PC-3 (cell line): ENCODE results near the gene VEGFB. TPM values are rescaled to one million over a fixed set of nuclear protein-coding genes. Genes with fewer than 3 reads are reported as not detected.

Experiments used
- ATAC-seq: fragments of 200-7000 bp; cut with Tn5 transposase; 2 replicates; pipeline ENCODE4 v1.9.1; 2020; ENCODE audit warnings: mild to moderate bottlenecking, moderate library complexity
- BruUV-seq: library from RNA; stranded (reverse); fragments of 400-500 nt; replicated peaks from 2 replicates; lab custom pipeline; 2021; lab: Mats Ljungman, UMichigan
- CTCF ChIA-PET: fragments of 300-600 bp; sonication (Branson Sonifier 250); formaldehyde crosslinking; loops from one replicate; lab custom pipeline; 2022; ENCODE audit warnings: antibody characterized with exemption; lab: Charles Lee
- POLR2A ChIA-PET: fragments of 300-600 bp; sonication (Branson Sonifier 250); formaldehyde crosslinking; loops from one replicate; lab custom pipeline; 2022; ENCODE audit warnings: antibody characterized with exemption; ENCODE audit not compliant: unreplicated experiment; lab: Charles Lee
- DNase-seq: peaks from one replicate; pipeline ENCODE4 v3.0.0-alpha.2; 2015
- H2AFZ ChIP-seq: fragments of 300-600 bp; sonication (generic); 2 replicates; pipeline ENCODE4 v1.6.0; 2016; ENCODE audit warnings: antibody characterized with exemption, low read length
- H3F3A ChIP-seq: fragments of 300-600 bp; sonication (generic); one replicate; pipeline ENCODE4 v1.6.0; 2017; ENCODE audit warnings: antibody characterized with exemption, low read length, control low read depth, mild to moderate bottlenecking; ENCODE audit not compliant: unreplicated experiment
- H3K27ac ChIP-seq: fragments of 300-600 bp; sonication (generic); 2 replicates; pipeline ENCODE4 v1.5.1; 2016; ENCODE audit warnings: mild to moderate bottlenecking, low read length
- H3K27me3 ChIP-seq: fragments of 300-600 bp; sonication (generic); 2 replicates; pipeline ENCODE4 v1.6.1; 2016; ENCODE audit warnings: low read length, mixed read lengths
- H3K36me3 ChIP-seq: fragments of 300-600 bp; sonication (generic); 2 replicates; pipeline ENCODE4 v1.6.1; 2016; ENCODE audit warnings: low read depth, mixed run types, low read length, mixed read lengths
- H3K4me1 ChIP-seq: fragments of 300-600 bp; sonication (generic); 2 replicates; pipeline ENCODE4 v1.5.1; 2016; ENCODE audit warnings: low read length; ENCODE audit not compliant: insufficient read depth
- H3K4me2 ChIP-seq: fragments of 300-600 bp; sonication (generic); 2 replicates; pipeline ENCODE4 v1.6.0; 2016; ENCODE audit warnings: low read length
- H3K4me3 ChIP-seq: fragments of 300-600 bp; sonication (generic); 2 replicates; pipeline ENCODE4 v1.5.1; 2016; ENCODE audit warnings: mild to moderate bottlenecking, low read length, mixed read lengths
- H3K79me2 ChIP-seq: fragments of 300-600 bp; sonication (generic); 2 replicates; pipeline ENCODE4 v1.6.1; 2017; ENCODE audit warnings: low read length, mixed read lengths
- H3K9ac ChIP-seq: fragments of 300-600 bp; sonication (generic); 2 replicates; pipeline ENCODE4 v1.6.0; 2016; ENCODE audit warnings: mild to moderate bottlenecking, low read length
- H3K9me2 ChIP-seq: fragments of 300-600 bp; sonication (generic); replicated peaks from 2 replicates; pipeline ENCODE4 v1.6.1; 2016; ENCODE audit warnings: mixed run types, low read length, mixed read lengths
- H3K9me3 ChIP-seq: fragments of 300-600 bp; sonication (generic); 2 replicates; pipeline ENCODE4 v1.6.1; 2016; ENCODE audit warnings: low read length, mixed read lengths
- H4K20me1 ChIP-seq: fragments of 300-600 bp; sonication (generic); 2 replicates; pipeline ENCODE4 v1.6.1; 2016; ENCODE audit warnings: low read length, mixed read lengths
- CTCF ChIP-seq: fragments of 300-600 bp; sonication (generic); conservative IDR thresholded peaks from 2 replicates; pipeline ENCODE4 v1.5.1; 2017; ENCODE audit warnings: antibody characterized with exemption, low read depth, mild to moderate bottlenecking, low read length
- EZH2 ChIP-seq: fragments of 300-600 bp; sonication (generic); IDR thresholded peaks from one replicate; pipeline ENCODE4 v1.6.1; 2017; ENCODE audit warnings: antibody characterized with exemption, mild to moderate bottlenecking, low read length; ENCODE audit not compliant: unreplicated experiment
- EZH2phosphoT487 ChIP-seq: fragments of 300-600 bp; sonication (generic); IDR thresholded peaks from 2 replicates; pipeline ENCODE4 v1.6.1; 2018; ENCODE audit warnings: mild to moderate bottlenecking, antibody characterized with exemption, low read length, borderline replicate concordance
- intact Hi-C: fragments of 100-400 bp; cut with micrococcal nuclease; formaldehyde crosslinking; loops from 2 replicates; pipeline ENCODE4 v1.9.0; 2023
- total RNA-seq: library from RNA; depleted of rRNA; stranded (reverse); fragments of >200 nt; gene quantifications from 2 replicates; pipeline ENCODE4 v1.2.3, GENCODE V29; 2014

Gene VEGFB
- total RNA-seq, 1 experiment from 2014 or later: 39.4 TPM

- ATAC-seq: no peak
- ChIA-PET CTCF (no interaction called here), POLR2A (interaction anchor here (0.6 kb wide), 1 partner anchor 9 kb away, joined by 12 read pairs; no protein-coding TSS in a partner anchor)
- Histone ChIP-seq H3K4me3 (no peak overlapping the region), H4K20me1 (0 out of 2 replicates have a peak, but pooled peaks cover 3% of the 10 kb centered on the region), H3K27ac (no peak overlapping the region), H3K4me1 (peaks cover 19% of the 10 kb centered on the region), H3K27me3 (no peaks in the 10 kb centered on the region), H3K9me2 (no peaks in the 10 kb centered on the region), H3K4me2 (no peak overlapping the region), H3K9me3 (no peaks in the 10 kb centered on the region), H3F3A (no peaks in the 10 kb centered on the region), H3K36me3 (peaks cover 40% of the 10 kb centered on the region), H3K79me2 (no peaks in the 10 kb centered on the region), H2AFZ (no peak overlapping the region), H3K9ac (no peak overlapping the region)
- no peak for DNase-seq
- BruUV-seq: no TSS peak
- intact Hi-C loops: no loop called here
- TF ChIP-seq EZH2 (no peak), EZH2phosphoT487 (no peak), CTCF (no peak)
Measured at GRCh38 chr11:64263947-64264317, 29.5 kb downstream of the VEGFB start.

GRCh38 chr11:64264371-64264852 is 30.0 kb downstream of the VEGFB start:
- ATAC-seq (no peak), DNase-seq (no peak)
- ChIA-PET CTCF (no interaction called here), POLR2A (interaction anchor here (0.6 kb wide), 2 partner anchors 10 to 18 kb away, joined by 3 to 12 read pairs; no protein-coding TSS in a partner anchor)
- Histone ChIP-seq H3K79me2 (no peaks in the 10 kb centered on the region), H3K4me1 (peaks cover 22% of the 10 kb centered on the region), H3K9ac (no peak overlapping the region), H3K27me3 (no peaks in the 10 kb centered on the region), H4K20me1 (0 out of 2 replicates have a peak, but pooled peaks cover 3% of the 10 kb centered on the region), H3F3A (no peaks in the 10 kb centered on the region), H3K36me3 (peaks cover 37% of the 10 kb centered on the region), H3K9me2 (no peaks in the 10 kb centered on the region), H3K9me3 (no peaks in the 10 kb centered on the region), H3K4me3 (no peak overlapping the region), H2AFZ (no peak overlapping the region), H3K27ac (no peak overlapping the region), H3K4me2 (no peak overlapping the region)
- no TSS peak for BruUV-seq
- intact Hi-C loops: no loop called here
- TF ChIP-seq EZH2 (no peak), EZH2phosphoT487 (no peak), CTCF (no peak)
